Cardiac septum (tissue), 1 donor: ENCODE measurements around the gene CFAP91. TPM values are rescaled to one million over a fixed set of nuclear protein-coding genes. Genes with fewer than 3 reads are reported as not detected.

Source experiments
- DNase-seq: peaks from one replicate; pipeline ENCODE4 v3.0.0-alpha.2; 2020; ENCODE audit warnings: low spot score
- intact Hi-C: fragments of 100-400 bp; cut with DNase I; formaldehyde crosslinking; loops from one replicate; pipeline ENCODE4 v1.14.0; 2022
- total RNA-seq: library from RNA; stranded (reverse); fragmentation: NEBNext Ultra II Directional; extraction: Animal tissue kit (Norgen Biotek cat#: 25700); gene quantifications from one replicate; pipeline ENCODE4 v1.2.1, GENCODE V29; 2021
- donor health status: DM: no; HTN: no; CAD: no.

CFAP91 gene
- total RNA-seq, 1 donor from 2014 or later, result 0.57 TPM

DNA sequence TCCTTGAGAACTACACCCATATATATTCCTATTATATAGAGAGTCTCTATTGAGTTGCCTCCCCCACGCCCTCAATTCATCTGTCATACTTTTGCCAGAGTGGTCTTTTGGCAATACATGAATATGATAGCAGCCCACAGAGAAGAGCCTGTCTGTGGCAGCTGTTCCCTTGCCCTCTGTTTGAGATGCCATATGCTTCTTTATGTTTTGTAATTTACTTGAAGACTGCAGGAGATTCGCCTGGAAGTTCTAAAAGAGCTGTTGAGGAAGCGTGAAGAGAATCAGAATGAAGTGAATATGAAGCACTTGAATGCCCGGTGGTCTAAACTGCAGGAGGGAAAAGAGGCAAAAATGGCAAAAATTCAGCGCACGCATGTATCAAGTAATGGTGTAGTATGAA, 27.2 kb downstream of the CFAP91 start:
- intact Hi-C loops, result no loop called here
- no peak for DNase-seq

- no peak for DNase-seq
- intact Hi-C loops, result no loop called here
Measured at GRCh38 chr3:119731560-119732343, 28.9 kb downstream of the CFAP91 start.

DNA sequence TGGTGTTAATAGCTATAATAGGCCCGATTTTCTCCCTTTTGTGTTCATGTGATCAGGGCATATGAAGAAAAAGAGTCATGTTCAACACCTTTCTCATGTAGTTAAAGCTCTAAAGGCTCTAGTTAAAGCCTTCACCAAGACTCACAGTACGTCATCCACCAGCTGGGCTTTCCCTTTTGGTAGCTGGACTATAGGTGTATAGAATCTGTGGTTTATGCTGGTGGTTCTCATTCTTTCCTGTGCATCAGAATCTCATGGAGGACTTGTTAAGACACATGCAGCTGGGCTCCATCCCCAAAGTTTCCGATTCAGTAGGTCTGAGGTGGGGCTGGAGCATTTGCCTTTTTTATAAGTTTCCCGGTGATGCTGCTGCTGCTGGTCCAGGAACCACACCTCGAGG, 31.0 kb downstream of the CFAP91 start:
- no peak for DNase-seq
- intact Hi-C loops, result no loop called here

GRCh38 chr3:119738741-119739140, 35.9 kb downstream of the CFAP91 start:
- DNase-seq, result no peak

GRCh38 chr3:119741657-119742590, 39.1 kb downstream of the CFAP91 start:
- intact Hi-C loops, result no loop called here
- no peak for DNase-seq

More at GRCh38 chr3:119738741-119739140, 35.9 kb downstream of the CFAP91 start:
- intact Hi-C loops, result no loop called here

GRCh38 chr3:119743921-119744320, 41.1 kb downstream of the CFAP91 start:
- intact Hi-C loops, result no loop called here
- no peak for DNase-seq

GRCh38 chr3:119745942-119746341, 43.1 kb downstream of the CFAP91 start:
- intact Hi-C loops, result no loop called here
- no peak for DNase-seq

DNA sequence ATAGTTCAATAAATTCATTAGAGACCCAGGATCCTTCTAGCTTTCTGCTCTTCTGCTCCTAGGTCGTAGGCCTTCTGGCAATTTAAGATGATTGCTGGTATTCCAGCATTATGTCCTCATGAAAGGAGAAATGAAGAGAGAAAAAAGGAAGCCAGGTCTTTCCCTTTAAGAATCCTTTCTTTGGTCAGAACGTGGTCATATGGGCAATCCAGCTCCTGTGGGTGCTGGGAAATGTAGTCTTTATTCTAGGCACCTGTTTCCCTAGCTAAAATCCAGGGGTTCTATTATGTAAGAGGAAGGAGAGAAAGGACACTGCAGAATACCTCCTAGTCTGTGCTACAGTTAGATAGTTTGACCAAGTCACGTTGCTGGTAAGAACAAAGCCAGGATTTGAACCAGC, 43.6 kb downstream of the CFAP91 start:
- DNase-seq, result no peak
- intact Hi-C loops, result no loop called here

DNA sequence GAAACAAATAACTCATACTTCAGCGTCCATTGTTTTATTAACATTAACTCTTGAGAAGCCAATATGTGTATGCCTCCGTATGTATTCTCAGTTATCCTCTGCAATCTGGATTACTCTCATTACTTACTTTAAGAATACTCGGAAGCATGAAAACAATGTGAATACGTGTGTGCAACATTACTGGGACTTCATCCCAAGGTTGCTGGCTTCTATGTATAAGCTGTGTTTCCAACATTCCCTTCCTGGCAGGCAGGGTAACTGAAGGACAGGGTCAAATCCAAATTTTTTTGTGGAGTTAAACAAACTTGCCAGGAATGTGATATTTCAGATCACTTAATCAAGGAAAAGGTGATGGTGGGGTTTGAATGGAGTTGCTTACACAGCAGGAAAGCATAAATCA, 44.5 kb downstream of the CFAP91 start:
- intact Hi-C loops, result no loop called here
- no peak for DNase-seq

GRCh38 chr3:119748991-119749390, 46.2 kb downstream of the CFAP91 start:
- intact Hi-C loops, result no loop called here
- DNase-seq, result no peak

DNA sequence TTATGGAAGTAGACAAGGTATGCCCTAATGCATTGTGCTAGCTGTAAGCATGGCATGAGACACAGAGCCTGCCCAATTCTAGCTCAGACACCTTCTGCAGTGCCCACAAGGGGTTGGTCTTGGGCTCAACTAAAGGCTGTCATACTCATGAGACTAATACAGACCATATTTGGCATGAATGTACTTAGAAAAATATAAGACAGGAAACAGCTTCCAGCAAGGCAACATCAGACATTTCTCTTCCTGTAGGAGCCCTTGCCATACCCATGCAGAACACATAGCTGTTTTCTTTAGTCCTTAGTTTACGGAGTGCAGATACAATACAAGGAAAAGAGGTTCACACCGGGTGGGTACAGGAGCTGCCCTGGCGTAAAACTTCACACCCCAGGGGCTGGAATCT, 48.6 kb downstream of the CFAP91 start:
- intact Hi-C loops, result no loop called here

More for the DNA sequence above, 48.6 kb downstream of the CFAP91 start:
- DNase-seq, result no peak

Other genes starting within 250 kb of the CFAP91 start
- 18.3 TPM for gene TMEM39A, start 239.4 kb upstream of the CFAP91 start, total RNA-seq
- 4.9 TPM for gene POGLUT1, start 234.1 kb upstream of the CFAP91 start, total RNA-seq
- gene TIMMDC1, start 204.5 kb upstream of the CFAP91 start, total RNA-seq, result 211 TPM
- gene CD80, start 143.4 kb upstream of the CFAP91 start, total RNA-seq, result 0.46 TPM
- 10.9 TPM for gene ADPRH, start 123.5 kb upstream of the CFAP91 start, total RNA-seq
- 2.0 TPM for gene PLA1A, start 105.1 kb upstream of the CFAP91 start, total RNA-seq
- 702 TPM for gene POPDC2, start 42.4 kb upstream of the CFAP91 start, total RNA-seq
- gene COX17, start 25.6 kb upstream of the CFAP91 start, total RNA-seq, result 130 TPM
- gene NR1I2, start 79.1 kb downstream of the CFAP91 start, total RNA-seq, result 0.08 TPM